Heart left ventricle (tissue), 16 donors: ENCODE measurements around the gene GALNT9. TPM values are rescaled to one million over a fixed set of nuclear protein-coding genes. Genes with fewer than 3 reads are reported as not detected.

ENCODE experiments used
- ATAC-seq, 4 donors: fragments of 200-7000 bp; cut with Tn5 transposase; one replicate each; pipeline ENCODE4 v1.9.1; 2020 to 2022; ENCODE audit warnings: moderate library complexity in 4 of 4, mild to moderate bottlenecking in 3 of 4, moderate number of reproducible peaks in 1 of 4
- DNase-seq, 5 donors: peaks; one replicate each; pipeline ENCODE4 v3.0.0-alpha.2; 2020
- H3K27ac ChIP-seq, 12 donors: fragments of 200-600 bp; sonication (generic) in 4 of 12; one replicate each; pipeline versions ENCODE4 v1.5.0 to v1.8.0; 2016 to 2022; ENCODE audit warnings: mild to moderate bottlenecking in 2 of 12
- H3K27me3 ChIP-seq, 9 donors: fragments of 200-600 bp; sonication (generic) in 2 of 9; one replicate each; pipeline versions ENCODE4 v1.5.1 to v1.8.0; 2016 to 2022; ENCODE audit warnings: mild to moderate bottlenecking in 3 of 9
- H3K36me3 ChIP-seq, 9 donors: fragments of 200-600 bp; sonication (generic) in 2 of 9; one replicate each; pipeline versions ENCODE4 v1.5.0 to v1.8.0; 2018 to 2022; ENCODE audit warnings: mild to moderate bottlenecking in 2 of 9
- H3K4me1 ChIP-seq, 12 donors: fragments of 200-600 bp; sonication (generic) in 4 of 12; one replicate each; pipeline versions ENCODE4 v1.5.0 to v1.8.0; 2016 to 2022; ENCODE audit warnings: mild to moderate bottlenecking in 3 of 12
- H3K4me3 ChIP-seq, 12 donors: fragments of 200-600 bp; sonication (generic) in 4 of 12; one replicate each; pipeline versions ENCODE4 v1.5.0 to v1.8.0; 2017 to 2022; ENCODE audit warnings: mild to moderate bottlenecking in 9 of 12, moderate library complexity in 4 of 12
- H3K9me3 ChIP-seq, 12 donors: fragments of 200-600 bp; sonication (generic) in 4 of 12; one replicate each; pipeline versions ENCODE4 v1.5.0 to v1.8.0; 2016 to 2022; ENCODE audit warnings: mild to moderate bottlenecking in 1 of 12
- POLR2A ChIP-seq, 2 donors: fragments of 450-650 bp; IDR thresholded peaks; one replicate each; pipeline ENCODE4 v1.6.1; 2017; ENCODE audit warnings: antibody characterized with exemption in 2 of 2, mild to moderate bottlenecking in 2 of 2, moderate library complexity in 2 of 2
- WGBS, 4 donors: extraction: QIAGEN DNeasy Blood & Tissue Kit in 2 of 4; methylation state at CpG; one replicate each; pipeline versions ENCODE4 v1.1.5 to v1.1.7; 2013 to 2018; 5-methylcytosine and 5-hydroxymethylcytosine counted together
- intact Hi-C, 10 donors: fragments of 100-400 bp; cut with DNase I; formaldehyde crosslinking; loops; one replicate each; pipeline versions ENCODE4 v1.11.1 to v1.14.2; 2022
- polyA plus RNA-seq, 2 donors: library from polyadenylated mRNA; stranded (reverse); fragments of 200-250 nt; gene quantifications; one replicate each; pipeline ENCODE4 v1.2.3, GENCODE V29; 2013
- total RNA-seq, 9 donors: library from RNA; depleted of rRNA in 2 of 9; stranded (reverse); fragments of >200 nt in 2 of 9; fragmentation: NEBNext Ultra II Directional in 3 of 9; extraction: Animal tissue kit (Norgen Biotek cat#: 25700) in 3 of 9; gene quantifications; one replicate each; pipeline versions ENCODE4 v1.1.0 to v1.2.4, GENCODE V29; 2016 to 2023
- TF ChIP-seq, protein P1 (sequence below), 12 donors: fragments of 200-600 bp; sonication (generic) in 4 of 12; IDR thresholded peaks; one replicate each; pipeline versions ENCODE4 v1.5.0 to v1.8.0; 2018 to 2022; ENCODE audit warnings: antibody characterized with exemption in 12 of 12, mild to moderate bottlenecking in 5 of 12
- donor health status: ischemic (EF 13 %, LVEDD 7.1; RV severe dilation, severe dysfunction).
- donor health status: healthy with polysubstance abuse.
- donor health status: DM: no; HTN: yes; CAD: no.
- donor health status: DM: no; HTN: no; CAD: no.
- donor health status: ischemic (EF 25% LVEDD 6.9; RV normal size, moderate dysfunction).
- donor health status: ischemic (EF 25% LVEDD 5.7; RV mildly dilated, moderate dysfunction).
- donor health status: healthy.
- donor health status: DM: yes; HTN: yes; CAD: no.
- donor health status: ischemic (EF 35%, LVEDD 5.7; RV mildly dilated, moderate dysfunction).
- donor health status: nonischemic (EF 11% LVEDD 7.7; RV severe dilation, severe dysfunction).
- donor health status: DM: yes; HTN: yes; CAD: no.
- donor health status: PGD.
- donor health status: ischemic (EF 29% LVEDD 5.4; RV normal size, mild dysfunction).
- donor health status: nonischemic (EF 23%, LVEDD 6.1; RV moderate dilation, normal function).

Gene GALNT9
- total and polyA plus RNA-seq, 11 donors = 10.3 TPM; not detected in 10

DNA sequence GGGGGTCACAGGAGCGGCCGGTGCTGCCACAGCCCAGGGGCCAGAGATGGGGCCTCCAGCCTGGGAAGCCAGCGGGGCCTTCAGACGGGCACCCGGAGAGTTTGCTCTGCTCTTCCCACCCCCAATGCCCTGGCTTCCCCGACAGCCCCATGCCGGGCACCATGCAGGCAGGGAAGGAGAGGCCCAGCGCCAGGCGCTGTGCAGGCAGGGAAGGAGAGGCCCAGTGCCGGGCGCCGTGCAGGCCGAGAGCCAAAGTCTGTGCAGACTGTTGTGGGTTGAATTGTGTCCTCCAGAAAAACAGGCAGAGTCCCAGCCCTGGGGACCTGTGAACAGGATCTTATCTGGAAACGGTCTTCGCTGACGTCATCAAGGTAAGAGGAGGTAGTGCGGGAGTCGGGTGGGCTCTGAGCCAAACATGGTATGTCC is 34.3 kb downstream of the GALNT9 start:
- 63 to 87% (median 77%) methylated on average over 9 to 18 of the region's 18 CpGs for WGBS, 4 donors
- no peak for ATAC-seq

DNA sequence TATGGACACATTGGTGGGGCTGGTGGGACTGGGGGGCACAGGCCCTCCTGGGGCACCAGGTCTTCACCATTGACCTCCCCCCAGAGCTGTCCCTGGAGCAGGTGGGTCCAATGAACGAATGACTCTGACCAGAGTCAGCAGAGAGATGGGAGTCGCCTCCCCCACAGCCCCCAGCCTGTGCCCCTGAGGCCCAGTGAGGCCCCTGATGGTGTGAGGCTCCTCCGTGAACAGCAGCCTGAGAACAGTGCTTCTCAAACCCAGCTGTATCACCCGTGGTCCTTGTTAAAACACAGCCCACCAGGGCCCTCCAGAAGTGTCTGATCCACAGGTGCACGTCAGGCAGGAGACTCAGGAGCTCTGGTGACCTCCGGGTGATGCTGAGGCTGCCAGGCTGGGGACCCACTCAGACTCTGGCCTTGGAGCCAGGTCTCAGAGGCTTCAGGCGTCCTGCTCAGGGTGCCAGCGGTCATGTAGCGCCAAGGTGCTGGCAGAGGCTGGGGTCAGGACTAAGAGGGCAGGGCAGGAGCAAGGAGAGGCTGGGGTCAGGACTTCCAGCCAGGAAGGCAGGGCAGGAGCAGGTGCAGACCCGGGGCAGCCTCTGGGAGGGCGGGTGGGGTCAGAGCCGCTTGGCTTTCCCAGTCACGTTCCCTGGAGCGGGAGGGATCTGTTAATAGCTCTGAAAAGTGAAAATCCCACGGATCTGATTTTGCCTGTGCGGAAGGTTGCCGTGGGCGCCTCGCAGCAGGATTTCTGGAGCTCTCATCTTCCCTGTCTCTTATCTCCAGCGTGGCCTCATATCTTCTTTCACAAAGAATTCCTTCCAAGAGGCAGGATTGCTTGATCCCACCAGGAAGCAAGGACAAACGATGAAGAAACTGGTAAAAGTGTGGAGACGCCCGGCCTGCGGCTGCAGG is 35.0 kb downstream of the GALNT9 start:
- 58 to 72% (median 60%) methylated on average over 14 to 24 of the region's 24 CpGs for WGBS, 4 donors
- DNase-seq (peak in 1 of 5 donors; percentile 35), ATAC-seq (no peak)
- Histone ChIP-seq H3K4me1 (no peaks in the 10 kb centered on the region), H3K4me3 (no peak overlapping the region), H3K36me3 (no peaks in the 10 kb centered on the region), H3K9me3 (no peaks in the 10 kb centered on the region), H3K27ac (no peak overlapping the region), H3K27me3 (peaks cover 0 to 38% (median 15%) of the 10 kb centered on the region in 9 donors)
- intact Hi-C loops = no loop called here
- TF ChIP-seq, protein P1, sequence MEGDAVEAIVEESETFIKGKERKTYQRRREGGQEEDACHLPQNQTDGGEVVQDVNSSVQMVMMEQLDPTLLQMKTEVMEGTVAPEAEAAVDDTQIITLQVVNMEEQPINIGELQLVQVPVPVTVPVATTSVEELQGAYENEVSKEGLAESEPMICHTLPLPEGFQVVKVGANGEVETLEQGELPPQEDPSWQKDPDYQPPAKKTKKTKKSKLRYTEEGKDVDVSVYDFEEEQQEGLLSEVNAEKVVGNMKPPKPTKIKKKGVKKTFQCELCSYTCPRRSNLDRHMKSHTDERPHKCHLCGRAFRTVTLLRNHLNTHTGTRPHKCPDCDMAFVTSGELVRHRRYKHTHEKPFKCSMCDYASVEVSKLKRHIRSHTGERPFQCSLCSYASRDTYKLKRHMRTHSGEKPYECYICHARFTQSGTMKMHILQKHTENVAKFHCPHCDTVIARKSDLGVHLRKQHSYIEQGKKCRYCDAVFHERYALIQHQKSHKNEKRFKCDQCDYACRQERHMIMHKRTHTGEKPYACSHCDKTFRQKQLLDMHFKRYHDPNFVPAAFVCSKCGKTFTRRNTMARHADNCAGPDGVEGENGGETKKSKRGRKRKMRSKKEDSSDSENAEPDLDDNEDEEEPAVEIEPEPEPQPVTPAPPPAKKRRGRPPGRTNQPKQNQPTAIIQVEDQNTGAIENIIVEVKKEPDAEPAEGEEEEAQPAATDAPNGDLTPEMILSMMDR (IDR thresholded peaks at IDR 0.05) = no peak
- TF ChIP-seq POLR2A (IDR thresholded peaks at IDR 0.05) = no peak

More for the DNA sequence above, 34.3 kb downstream of the GALNT9 start:
- peak in 1 of 5 donors; percentile 30 for DNase-seq
- H3K27me3 ChIP-seq = peaks cover 0 to 38% (median 15%) of the 10 kb centered on the region in 9 donors
- no peaks in the 10 kb centered on the region for H3K4me1 ChIP-seq
- H3K9me3 ChIP-seq = no peaks in the 10 kb centered on the region
- H3K4me3 ChIP-seq = no peak overlapping the region
- no peaks in the 10 kb centered on the region for H3K36me3 ChIP-seq
- H3K27ac ChIP-seq = no peak overlapping the region
- TF ChIP-seq, protein P1 (IDR thresholded peaks at IDR 0.05) = no peak
- no peak for TF ChIP-seq POLR2A (IDR thresholded peaks at IDR 0.05)
- intact Hi-C loops = no loop called here

- no peak overlapping the region for H3K27ac ChIP-seq
- no peak for ATAC-seq
- intact Hi-C loops = no loop called here
- DNase-seq = peak in 1 of 5 donors; percentile 37
- H3K4me3 ChIP-seq = no peak overlapping the region
- no peak for TF ChIP-seq POLR2A (IDR thresholded peaks at IDR 0.05)
- TF ChIP-seq, protein P1 (IDR thresholded peaks at IDR 0.05) = no peak
- H3K36me3 ChIP-seq = no peaks in the 10 kb centered on the region
- H3K9me3 ChIP-seq = no peaks in the 10 kb centered on the region
- H3K4me1 ChIP-seq = no peaks in the 10 kb centered on the region
- WGBS, 4 donors = 82 to 90% (median 87%) methylated on average over 32 to 33 of the region's 33 CpGs
- H3K27me3 ChIP-seq = peaks cover 4 to 55% (median 23%) of the 10 kb centered on the region in 9 donors
These were observed 36.8 kb downstream of the GALNT9 start for GRCh38 chr12:132292328-132293319.
